HG03196 (cell line): ENCODE measurements around the gene ARL5A.
A peak's percentile ranks its signal among the peaks of the same experiment; 100 is the strongest.
"Not testable (repeated sequence)": the region's sequence is repeated elsewhere in the genome, so short reads cannot be mapped to it uniquely, and the experiment has no call there.

Source experiments
- ATAC-seq: cut with Tn5 transposase; IDR thresholded peaks from one replicate; pipeline ENCODE4 v1.9.1; 2021; ENCODE audit not compliant: unreplicated experiment

Gene ARL5A

DNA sequence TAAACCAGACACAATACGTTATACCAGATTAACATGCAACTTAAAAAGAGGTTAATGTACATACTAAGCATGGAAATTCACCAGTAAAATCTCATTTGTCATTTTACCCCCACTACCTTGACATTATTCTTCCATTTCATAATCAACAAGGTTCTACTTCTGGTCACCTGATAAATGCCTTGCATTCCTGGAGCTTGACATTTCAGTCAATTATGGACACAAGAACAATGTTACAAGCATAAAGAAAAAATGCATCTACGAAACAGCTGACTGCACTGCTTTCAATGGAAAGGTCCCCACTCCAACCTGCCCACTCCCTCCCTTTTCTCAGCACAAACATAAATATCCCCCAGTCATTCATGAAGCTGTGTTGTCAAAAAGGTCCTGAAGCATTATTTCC lies 31.4 kb downstream of the ARL5A start:
- ATAC-seq: no peak

DNA sequence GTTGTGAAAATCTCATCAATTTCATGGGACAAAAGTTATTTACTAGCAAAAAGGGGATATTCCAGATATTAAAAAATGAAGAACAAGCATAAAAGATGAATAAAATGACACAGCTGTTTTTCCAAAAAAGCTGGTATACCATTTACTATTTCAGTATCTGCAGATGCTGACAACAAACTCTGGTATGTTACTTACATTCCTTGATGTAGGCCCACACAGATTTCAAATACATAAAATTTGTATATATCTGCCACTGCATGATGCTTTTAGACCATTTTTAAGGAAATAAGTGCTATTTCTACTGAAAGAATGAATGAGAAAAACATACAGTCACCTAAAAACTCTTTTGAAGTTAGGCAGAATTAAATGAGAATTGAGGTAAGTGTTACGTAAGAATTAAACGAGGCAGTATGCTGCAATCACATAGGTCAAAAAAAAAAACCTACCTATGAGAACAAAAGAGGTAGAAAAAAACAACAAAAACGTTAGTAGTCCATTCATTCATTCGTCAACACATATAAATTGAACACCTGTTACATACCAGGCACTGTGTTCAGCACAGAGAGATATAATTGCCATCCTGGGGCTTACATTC lies 32.5 kb downstream of the ARL5A start:
- ATAC-seq: no peak

DNA sequence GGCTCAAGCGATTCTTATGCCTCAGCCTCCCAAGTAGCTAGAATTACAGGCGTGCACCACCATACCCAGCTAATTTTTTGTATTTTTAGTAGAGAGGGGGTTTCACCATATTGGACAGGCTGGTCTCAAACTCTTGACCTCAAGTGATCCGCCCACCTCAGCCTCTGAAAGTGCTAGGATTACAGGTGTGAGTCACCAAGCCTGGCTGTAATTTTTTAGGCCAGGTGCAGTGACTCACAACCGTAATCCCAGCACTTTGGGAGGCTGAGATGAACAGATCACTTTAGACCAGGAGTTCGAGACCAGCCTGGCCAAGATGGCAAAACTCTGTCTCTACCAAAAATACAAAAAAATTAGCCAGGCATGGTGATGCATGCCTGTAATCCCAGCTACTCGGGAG lies 33.8 kb downstream of the ARL5A start:
- ATAC-seq: not testable (repeated sequence)

DNA sequence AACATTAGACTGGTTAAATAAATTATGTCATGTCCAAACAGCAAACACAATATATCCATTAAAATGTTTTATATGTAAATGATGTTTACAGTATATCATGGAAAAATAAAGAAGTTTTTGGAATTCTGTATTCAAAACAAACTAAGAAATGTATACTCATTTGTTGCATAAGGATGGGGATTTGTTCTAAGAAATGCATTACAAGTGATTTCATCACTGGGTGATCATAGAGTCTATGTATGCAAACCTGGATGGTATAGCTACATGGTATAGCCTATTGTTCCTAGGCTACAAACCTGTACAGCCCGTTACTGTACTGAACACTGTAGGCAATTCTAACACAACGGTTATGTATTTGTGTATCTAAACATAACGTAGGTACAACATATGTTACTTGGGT lies 35.1 kb downstream of the ARL5A start:
- ATAC-seq: no peak

DNA sequence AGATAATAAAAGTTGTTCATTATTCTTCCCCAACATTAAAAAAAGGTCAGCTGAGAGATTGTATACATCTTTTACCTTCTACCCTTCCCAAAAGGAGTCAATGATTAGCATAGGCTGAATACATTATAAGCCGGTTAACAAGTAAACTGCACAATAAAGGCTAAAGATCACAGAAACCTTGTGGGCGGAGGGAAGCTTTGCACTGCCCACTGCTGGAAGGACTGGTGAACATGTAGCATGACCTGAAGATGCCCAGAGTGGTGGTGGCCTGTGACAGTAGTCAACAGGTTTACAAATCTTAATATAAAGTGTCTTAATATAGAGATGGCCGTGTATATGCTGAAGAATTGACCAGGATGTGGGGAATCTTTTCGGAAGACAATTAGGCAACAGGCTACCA lies 35.6 kb downstream of the ARL5A start:
- no peak for ATAC-seq

DNA sequence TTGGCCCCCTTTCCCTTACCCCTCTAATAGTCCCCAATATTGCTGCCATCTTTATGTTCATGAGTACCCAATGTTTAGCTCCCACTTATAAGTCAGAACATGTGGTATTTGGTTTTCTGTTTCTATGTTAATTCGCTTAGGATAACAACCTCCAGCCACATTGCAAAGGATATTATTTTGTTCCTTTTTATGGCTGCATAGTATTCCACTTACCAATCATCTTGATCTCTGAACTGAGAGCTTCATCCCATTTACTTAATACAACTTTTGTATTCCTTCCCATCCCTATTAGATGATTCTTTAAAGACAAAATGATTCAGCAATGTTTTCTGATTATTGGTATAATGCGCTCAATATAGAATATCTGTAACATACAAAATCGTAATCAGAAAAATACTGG lies 36.7 kb downstream of the ARL5A start:
- no peak for ATAC-seq

DNA sequence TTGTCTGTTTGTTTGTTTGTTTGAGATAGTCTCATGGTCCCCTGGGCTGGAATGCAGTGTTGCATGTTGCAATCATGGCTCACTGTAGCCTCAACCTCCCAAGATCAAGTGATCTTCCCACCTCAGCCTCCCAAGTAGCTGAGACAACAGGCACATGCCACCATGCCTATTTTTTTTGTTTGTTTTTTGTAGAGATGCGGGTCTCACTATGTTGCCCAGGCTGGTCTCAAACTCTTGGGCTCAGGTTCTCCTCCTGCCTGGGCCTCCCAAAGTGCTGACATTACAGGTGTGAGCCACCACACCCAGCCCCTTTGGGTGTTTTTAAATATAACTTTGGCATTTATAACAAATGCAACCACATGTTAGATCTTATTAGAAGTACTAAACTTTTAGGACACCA lies 37.5 kb downstream of the ARL5A start:
- no peak for ATAC-seq

DNA sequence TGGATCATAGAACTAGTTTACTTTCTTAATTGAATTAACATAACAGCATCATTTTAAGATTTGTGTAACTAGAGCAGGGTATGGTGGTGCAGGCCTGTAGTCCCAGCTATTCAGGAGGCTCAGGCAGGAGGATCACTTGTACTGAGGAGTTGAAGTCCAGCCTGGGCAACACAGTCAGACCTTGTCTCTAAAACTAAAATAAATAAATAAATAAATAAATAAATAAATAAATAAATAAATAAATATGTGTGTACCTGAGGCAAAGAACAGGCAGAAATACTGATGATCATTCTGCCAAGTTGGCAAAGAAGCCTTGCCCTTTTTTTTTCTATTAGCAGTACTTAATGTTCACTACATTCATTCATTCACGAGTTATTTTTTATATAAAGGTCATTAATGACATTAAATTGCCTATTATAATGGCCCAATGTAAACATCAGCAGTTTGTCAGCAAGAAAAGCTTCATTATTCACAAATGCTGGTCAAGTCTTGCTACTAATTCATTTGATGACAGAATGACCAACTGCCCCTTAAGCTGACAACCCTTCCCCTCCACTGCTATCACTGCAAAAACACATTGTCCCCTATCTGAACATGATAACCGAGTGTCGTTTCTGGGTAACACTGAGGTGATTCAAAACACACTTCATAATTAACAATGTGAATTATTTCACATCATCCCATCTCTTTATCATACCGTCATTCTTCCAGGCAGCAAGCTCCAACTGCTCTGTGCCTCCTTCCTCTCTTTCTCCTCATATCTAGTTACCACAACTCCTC lies 39.0 kb downstream of the ARL5A start:
- ATAC-seq: no peak

DNA sequence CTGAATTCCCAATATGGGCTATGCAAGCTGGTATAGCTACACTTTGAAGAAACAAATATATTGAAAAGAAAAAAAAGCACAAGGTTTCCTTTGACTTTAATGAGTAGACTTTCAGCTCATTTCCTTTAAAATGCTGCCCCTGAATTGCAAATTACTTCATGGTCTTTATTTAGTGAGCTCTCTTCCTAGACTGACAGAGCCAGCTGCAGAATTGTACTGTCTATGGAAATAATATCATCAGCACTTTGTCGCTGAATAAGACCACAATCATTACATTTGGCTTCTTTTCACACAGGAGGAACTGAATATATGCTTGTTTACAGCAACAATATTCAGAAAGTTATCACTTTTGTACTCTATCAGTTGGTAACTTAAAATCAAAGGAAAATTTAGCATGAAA lies 41.7 kb downstream of the ARL5A start:
- no peak for ATAC-seq

DNA sequence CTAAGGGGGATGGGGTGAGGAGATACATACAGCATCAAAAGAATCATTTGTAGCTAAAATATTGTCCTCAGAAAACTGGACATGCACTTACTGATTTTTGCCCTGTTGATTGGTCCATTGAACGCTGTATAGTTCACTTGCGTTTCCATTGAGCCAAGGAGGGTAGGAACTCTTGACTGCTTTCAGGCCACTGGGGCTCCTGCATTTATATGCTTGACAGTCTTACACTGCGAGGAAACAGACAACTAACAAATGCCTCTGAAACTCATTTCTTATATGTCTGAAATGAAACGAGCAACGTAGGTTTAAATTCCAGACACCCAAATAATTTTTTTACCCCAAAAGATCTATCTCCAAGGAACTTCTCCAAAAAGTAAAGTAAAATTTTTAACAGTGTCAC lies 42.1 kb downstream of the ARL5A start:
- no peak for ATAC-seq

DNA sequence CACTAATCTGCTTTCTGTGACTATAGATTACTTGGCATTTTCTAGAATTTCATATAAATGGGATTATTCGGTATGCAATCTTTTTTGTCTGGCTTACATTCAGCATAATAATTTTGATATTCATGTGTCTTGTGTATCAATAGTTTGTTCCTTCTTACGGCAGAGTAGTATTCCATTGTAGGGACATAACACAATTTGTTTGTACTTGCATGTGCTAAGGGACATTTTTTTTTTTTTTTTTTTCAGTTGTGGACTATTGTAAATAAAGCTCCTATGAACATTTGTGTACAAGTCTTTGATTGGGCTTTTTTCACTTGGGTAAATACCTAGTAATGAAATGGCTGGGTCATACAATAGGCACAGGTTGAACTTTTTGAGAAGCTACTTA lies 45.1 kb downstream of the ARL5A start:
- ATAC-seq: no peak

DNA sequence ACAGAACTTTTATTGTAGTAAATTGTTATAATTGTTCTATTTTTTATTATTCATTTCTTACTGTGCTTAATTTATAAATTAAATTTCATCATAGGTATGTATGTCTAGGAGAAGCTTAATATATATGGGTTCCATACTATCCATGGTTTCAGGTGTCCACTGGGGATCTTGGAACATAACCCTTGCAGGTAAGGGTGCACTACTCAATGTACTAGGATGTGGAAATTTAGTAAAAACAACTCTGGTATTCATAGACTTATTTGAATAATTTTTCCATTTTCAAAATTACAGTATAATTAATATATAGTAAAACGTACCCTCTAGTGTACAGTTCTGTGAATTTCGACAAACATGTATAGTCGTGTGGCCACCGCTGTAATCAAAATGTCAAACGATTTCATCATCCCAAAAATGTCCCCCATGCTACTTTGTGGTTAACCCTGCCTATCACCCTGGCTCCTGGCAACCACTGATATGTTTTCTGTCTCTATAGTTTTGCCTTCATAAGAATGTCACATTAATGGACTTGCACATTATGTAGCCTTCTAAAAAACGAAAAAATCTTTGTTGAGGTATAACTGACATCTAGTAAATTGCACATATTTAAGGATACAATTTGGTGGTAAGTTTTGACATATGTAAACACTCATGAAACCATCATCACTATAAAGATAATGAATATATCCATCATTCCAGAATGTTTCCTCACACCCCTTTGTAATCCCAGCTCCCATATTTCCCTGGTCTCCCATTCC lies 45.7 kb downstream of the ARL5A start:
- no peak for ATAC-seq

DNA sequence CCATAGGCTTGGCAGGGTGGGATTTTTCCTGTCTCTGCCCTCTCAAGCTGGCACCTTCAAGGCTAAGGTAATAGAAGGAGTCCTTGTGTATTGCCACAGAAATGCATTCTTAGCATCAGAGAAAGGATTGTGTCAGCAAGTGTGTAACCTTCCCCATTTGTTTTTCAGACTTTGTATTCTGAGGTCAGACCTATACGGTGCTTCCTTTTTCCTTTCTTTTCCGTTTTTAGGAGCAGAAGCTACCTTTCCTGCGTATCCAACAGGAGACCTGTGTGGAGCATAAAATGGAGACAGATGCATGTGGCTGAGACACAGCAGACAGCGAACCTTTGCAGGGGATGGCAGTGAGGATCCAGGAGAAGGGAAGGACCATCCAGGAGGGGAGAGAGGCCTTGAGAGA lies 46.6 kb downstream of the ARL5A start:
- no peak for ATAC-seq

DNA sequence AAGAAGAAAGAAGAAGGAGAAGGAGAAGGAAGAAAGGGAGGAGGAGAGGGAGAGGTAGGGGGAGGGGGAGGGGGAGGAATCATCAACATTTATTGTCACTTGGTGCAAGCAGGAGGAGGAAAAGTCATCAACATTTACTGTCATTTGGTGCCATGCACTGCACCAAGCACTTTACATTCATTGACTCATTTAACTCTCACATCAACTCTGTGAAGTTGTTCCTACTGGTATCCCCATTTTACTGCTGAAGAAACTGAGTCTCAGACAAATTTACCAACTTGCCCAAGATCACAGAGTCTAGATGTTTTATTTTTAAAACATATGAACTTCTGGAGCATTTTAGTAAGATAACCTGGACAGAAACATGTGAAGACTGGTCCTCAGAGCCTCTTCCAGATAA lies 47.3 kb downstream of the ARL5A start:
- ATAC-seq: no peak

DNA sequence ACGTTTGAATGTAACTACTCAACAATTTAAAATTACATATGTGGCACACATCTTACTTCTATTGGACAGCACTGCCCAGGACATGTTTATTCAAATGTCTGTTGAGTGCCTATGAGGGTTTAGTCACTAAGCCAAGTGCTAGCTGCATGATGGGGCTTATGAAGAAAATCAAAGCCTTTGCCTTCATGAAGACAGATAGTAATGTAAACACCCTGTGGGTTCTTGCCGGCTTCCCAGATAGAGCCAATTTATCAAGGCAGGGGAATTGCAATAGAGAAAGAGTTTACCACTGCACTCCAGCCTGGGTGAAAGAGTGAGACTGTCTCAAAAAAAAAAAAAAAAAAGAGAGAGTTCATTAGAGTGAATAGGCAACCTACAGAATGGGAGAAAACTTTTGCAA lies 50.3 kb downstream of the ARL5A start:
- ATAC-seq: no peak

DNA sequence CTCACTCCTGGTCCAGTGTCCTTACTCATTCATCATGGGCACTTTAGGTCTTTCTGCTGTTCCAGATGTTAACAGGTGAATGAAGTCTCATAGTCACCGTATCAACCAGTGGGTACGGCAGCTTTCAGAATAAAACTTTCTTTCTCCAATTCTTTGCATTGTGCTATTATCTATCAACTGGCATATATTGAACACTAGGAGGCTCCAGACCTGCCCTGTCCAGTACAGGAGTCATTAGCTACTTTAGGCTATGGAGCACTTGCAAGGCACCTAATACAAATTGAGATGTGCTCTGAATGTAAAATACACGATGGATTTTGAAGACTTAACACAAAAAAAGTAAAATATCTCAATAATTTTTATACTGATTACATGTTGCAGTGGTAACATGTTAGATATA lies 50.7 kb downstream of the ARL5A start:
- ATAC-seq: no peak

DNA sequence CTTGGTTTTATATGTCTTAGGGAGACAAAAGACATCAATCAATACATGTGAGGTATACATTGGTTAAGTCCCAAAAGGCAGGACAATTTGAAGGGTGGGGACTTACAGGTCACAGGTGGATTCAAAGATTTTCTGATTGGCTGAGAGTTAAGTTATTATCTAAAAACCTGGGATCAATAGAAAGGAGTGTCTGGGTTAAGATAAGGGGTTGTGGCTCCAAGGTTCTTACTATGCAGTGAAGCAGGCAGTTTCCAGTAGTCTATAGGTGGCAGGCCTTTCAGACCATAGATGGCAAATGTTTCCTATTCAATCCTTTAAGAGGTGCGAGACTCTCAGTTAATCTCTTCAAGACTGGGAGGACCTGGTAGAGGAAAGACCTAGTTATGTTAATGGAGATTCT lies 51.9 kb downstream of the ARL5A start:
- ATAC-seq: no peak

DNA sequence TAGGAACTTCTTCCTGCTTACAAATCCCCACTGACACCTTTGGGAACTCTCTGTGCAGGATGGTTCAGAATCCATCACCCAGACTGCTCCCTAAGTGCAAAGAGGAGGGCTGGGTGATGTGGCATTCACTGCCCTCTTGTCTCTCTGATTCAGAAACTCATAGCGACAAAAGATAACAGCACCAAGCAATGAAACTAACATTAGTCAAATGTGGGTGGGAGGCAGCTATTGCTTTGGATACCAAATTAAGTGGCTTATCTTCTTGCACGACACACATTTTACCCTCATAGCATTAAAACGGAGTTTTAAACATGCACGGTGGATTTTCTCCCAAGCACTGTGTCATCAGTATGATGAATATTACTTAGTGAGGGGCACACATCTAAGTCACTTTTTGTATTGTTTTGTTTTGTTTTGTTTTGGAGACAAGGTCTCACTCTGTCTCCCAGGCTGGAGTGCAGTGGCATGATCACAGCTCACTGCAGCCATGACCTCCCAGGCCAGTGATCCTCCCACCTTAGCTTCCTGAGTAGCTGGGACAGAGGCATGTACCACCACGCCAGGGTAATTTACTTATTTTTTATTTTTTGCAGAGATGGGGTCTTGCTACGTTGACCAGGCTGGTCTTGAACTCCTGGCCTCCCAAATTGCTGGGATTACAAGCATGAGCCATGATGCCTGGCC lies 53.0 kb downstream of the ARL5A start:
- ATAC-seq: no peak

DNA sequence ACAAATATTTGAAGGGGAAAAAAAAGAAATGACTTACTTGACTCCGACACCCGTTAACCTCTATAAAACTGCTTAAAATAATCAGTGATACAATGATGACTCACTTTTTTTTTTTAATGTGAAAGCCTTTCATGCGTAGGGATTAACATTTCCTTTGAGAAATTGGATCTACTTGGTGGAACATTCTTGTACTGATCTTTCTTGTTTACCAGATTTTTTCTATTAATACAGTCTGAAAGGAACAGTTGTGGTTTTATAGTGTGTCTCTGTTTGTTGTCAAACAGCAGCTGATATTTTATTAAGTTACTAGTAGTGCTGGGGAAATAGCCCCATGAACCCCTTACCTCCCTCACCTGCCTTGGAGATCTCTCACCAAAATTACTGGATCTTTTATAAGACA lies 53.7 kb downstream of the ARL5A start:
- no peak for ATAC-seq

DNA sequence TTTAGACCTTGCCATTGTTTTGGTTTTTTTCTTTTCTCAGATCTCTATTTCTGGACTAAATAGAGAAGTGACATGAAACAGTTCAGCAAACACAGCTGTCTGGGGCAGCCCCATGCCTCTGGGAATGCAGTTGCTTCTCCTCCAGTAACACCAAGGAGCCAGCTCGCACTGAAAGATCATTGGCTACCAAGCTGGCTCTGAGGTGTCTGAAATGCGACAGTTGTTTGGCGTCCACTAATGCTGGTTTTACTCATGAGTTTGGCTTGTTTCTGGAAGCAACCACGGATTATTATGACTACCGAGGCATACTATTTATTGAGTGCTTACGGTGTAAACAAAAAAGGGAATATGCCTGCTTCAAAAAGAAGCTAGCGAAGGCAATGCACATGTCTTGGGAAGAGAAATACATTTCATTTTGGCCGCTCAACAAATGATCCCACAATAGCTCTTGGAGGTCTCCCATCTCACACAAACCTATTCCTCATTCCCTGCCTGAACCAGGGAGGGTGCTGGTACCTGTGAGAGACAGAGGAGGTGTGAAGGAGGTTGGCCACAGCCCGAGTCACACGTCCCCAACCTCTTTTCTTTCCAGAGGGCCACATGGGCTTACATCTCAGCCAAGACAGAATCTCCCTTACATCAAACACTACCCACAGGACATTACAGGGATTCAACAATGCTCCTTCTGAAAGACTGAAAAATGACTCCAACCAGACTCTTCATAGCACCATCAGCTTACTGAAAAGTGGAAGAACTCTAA lies 56.4 kb downstream of the ARL5A start:
- peak; percentile 94 for ATAC-seq

DNA sequence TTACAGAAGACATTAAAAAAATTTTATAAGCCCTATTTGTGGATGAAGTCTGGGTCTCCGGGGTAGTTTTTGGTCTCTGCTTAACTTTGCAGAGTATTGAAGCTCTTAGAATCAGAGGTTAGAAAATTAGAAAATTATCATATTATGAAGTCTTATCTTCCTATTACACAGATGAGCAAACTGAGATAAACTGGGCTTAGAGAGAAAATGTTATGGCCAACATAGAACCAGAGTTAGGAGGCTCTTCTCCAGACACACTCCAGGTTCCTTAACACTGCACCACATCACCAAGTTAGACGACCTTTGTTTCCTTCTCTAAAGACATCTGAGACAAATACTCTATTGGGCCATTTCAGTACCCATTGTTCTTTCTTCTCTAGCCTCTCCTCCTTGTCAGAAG lies 57.2 kb downstream of the ARL5A start:
- no peak for ATAC-seq
